Uterus (tissue), 4 donors: ENCODE data around the gene CALU. TPM values are rescaled to one million over a fixed set of nuclear protein-coding genes. Genes with fewer than 3 reads are reported as not detected.
A peak's percentile ranks its signal among the peaks of the same experiment; 100 is the strongest.

Experiments used
- DNase-seq, 2 donors: peaks; one replicate each; pipeline ENCODE4 v3.0.0-alpha.2; 2019 to 2020
- H3K27ac ChIP-seq, 2 donors: fragments of 200-600 bp; sonication (generic); 1 replicate in 1 of 2; 2 replicates in 1 of 2; pipeline ENCODE4 v1.5.1; 2016 to 2018
- H3K27me3 ChIP-seq, 2 donors: fragments of 200-600 bp; sonication (generic); one replicate each; pipeline ENCODE4 v1.5.1; 2018 to 2019; ENCODE audit warnings: control low read depth in 1 of 2
- H3K36me3 ChIP-seq, 2 donors: fragments of 200-600 bp; sonication (generic); one replicate each; pipeline ENCODE4 v1.5.1; 2019; ENCODE audit warnings: control low read depth in 1 of 2
- H3K4me1 ChIP-seq, 2 donors: fragments of 200-600 bp; sonication (generic); one replicate each; pipeline ENCODE4 v1.5.1; 2018 to 2019; ENCODE audit warnings: control low read depth in 1 of 2
- H3K4me3 ChIP-seq, 2 donors: fragments of 200-600 bp; sonication (generic); 1 replicate in 1 of 2; 2 replicates in 1 of 2; pipeline ENCODE4 v1.5.1; 2018 to 2019; ENCODE audit warnings: mild to moderate bottlenecking in 1 of 2
- H3K9me3 ChIP-seq, 2 donors: fragments of 200-600 bp; sonication (generic); one replicate each; pipeline ENCODE4 v1.5.1; 2019; ENCODE audit warnings: control low read depth in 1 of 2
- CTCF ChIP-seq, 4 experiments: fragments of 200-600 bp in 2 of 4; fragments of 450-650 bp in 2 of 4; sonication (generic) in 2 of 4; IDR thresholded peaks; one replicate each; pipeline ENCODE4 v1.5.1; 2016 to 2019; ENCODE audit warnings: antibody characterized with exemption in 4 of 4, mild to moderate bottlenecking in 2 of 4, moderate library complexity in 1 of 4
- POLR2A ChIP-seq, 2 donors: fragments of 450-650 bp; IDR thresholded peaks; one replicate each; pipeline ENCODE4 v1.6.1; 2016; ENCODE audit warnings: antibody characterized with exemption in 2 of 2, mild to moderate bottlenecking in 1 of 2, moderate library complexity in 1 of 2
- intact Hi-C: fragments of 100-400 bp; cut with DNase I; formaldehyde crosslinking; loops from one replicate; pipeline ENCODE4 v1.15.1; 2023; ENCODE audit warnings: low total_unique reads
- small RNA-seq: library from RNA; depleted of rRNA; stranded (forward); fragments of <200 nt; gene quantifications from one replicate; pipeline ENCODE3, GENCODE V24; 2016
- total RNA-seq, 4 donors: library from RNA; depleted of rRNA in 3 of 4; stranded (reverse); fragments of >200 nt in 3 of 4; gene quantifications; one replicate each; pipeline versions ENCODE4 v1.1.0 to v1.2.4, GENCODE V29; 2014 to 2023
- donor health status: DM: yes; HTN: yes; CAD: no.

Gene CALU
- total RNA-seq, 4 donors from 2014 or later, result 83.0 to 334 (median 108) TPM

- intact Hi-C loops, result no loop called here
- H3K27me3 ChIP-seq, result no peaks in the 10 kb centered on the region
- DNase-seq, result no peak
- no peaks in the 10 kb centered on the region for H3K9me3 ChIP-seq
- H3K27ac ChIP-seq, result no peak overlapping the region
- no peaks in the 10 kb centered on the region for H3K4me1 ChIP-seq
- no peaks in the 10 kb centered on the region for H3K36me3 ChIP-seq
- no peak for TF ChIP-seq POLR2A (IDR thresholded peaks at IDR 0.05)
- TF ChIP-seq CTCF (IDR thresholded peaks at IDR 0.05), result no peak
- no peak overlapping the region for H3K4me3 ChIP-seq
Observed at GRCh38 chr7:128815289-128815942, 76.3 kb downstream of the CALU start.

GRCh38 chr7:128818694-128819093 is 79.5 kb downstream of the CALU start:
- TF ChIP-seq CTCF (IDR thresholded peaks at IDR 0.05) (no peak), POLR2A (IDR thresholded peaks at IDR 0.05) (no peak)
- no peak for DNase-seq
- intact Hi-C loops, result no loop called here
- H3K9me3 ChIP-seq, result no peaks in the 10 kb centered on the region
- H3K4me3 ChIP-seq, result no peak overlapping the region
- no peaks in the 10 kb centered on the region for H3K36me3 ChIP-seq
- no peaks in the 10 kb centered on the region for H3K27me3 ChIP-seq
- no peak overlapping the region for H3K27ac ChIP-seq
- H3K4me1 ChIP-seq, result no peaks in the 10 kb centered on the region

Small RNA genes within 50 kb of the gene (small RNA-seq; reads per million reads assigned to genes)
- gene RN7SL81P (not detected), gene RNA5SP242 (6.7 reads per million, percentile 88 among the genes with 10 or more reads in this experiment), gene RNA5SP243 (0.60 reads per million, percentile 11 among the genes with 10 or more reads in this experiment)

Other genes starting within 250 kb of the CALU start
- gene GARIN1A, start 67.1 kb upstream of the CALU start, total RNA-seq, result 1 to 10 TPM in 1 of 4 donors, under 1 TPM in 1, not detected in 2; 0.35 to 6.6 TPM
- gene OPN1SW, start 36.4 kb downstream of the CALU start, total RNA-seq, result not detected
- gene CCDC136, start 52.6 kb downstream of the CALU start, total RNA-seq, result 10 to 100 TPM; 11.5 to 26.4 (median 14.8) TPM
- gene FLNC, start 91.0 kb downstream of the CALU start, total RNA-seq, result 100 to 1,000 TPM in 2 of 4 donors, 10 to 100 TPM in 2; 16.5 to 126 (median 105) TPM
- gene ATP6V1F, start 123.5 kb downstream of the CALU start, total RNA-seq, result 100 to 1,000 TPM in 1 of 4 donors, 10 to 100 TPM in 3; 31.2 to 137 (median 61.3) TPM
- gene KCP, start 171.3 kb downstream of the CALU start, total RNA-seq, result 1 to 10 TPM in 1 of 4 donors, under 1 TPM in 1, not detected in 2; 0.18 to 3.5 TPM
- gene IRF5, start 198.6 kb downstream of the CALU start, total RNA-seq, result 10 to 100 TPM in 1 of 4 donors, 1 to 10 TPM in 3; 2.0 to 52.5 (median 4.5) TPM